Measurements from ENCODE around the gene NSL1.
A peak's percentile ranks its signal among the peaks of the same experiment; 100 is the strongest.
"Not testable (repeated sequence)": the region's sequence is repeated elsewhere in the genome, so short reads cannot be mapped to it uniquely, and the experiment has no call there.

The NSL1 gene

DNA sequence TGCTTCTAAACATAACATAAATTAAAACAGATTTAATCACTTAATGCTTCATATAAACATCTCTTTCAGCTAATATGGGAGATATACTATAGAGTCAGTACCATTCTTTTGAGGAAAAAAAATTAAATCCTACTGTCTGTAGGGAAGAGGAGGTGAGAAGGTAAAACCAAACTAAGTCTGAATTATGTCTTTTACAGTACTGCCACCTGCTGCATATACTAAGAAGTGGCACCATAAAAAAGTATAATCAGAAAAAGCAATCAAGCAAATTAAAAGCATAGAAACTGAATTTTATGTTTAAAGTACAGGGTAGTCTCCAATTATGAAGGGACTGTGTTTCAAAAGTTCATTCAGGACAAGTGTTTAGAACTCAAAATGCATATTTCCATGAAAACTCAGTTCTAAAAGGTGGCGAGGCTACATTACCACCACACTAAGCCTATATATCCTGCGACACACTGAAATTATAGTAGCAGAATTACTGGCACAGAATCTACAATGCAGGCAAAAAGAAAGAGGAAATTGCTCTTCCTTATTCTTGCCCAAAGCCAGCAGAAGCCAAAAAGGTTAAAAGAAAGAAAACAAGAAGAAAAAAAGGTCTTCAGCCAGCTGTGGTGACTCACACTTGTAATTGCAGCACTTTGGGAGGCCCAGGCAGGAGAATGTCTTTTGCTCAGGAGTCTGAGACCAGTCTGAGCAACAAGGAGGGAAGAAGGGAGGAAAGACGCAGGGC, 9.0 kb downstream of the NSL1 start:
- peak; percentile 32 for DNase-seq

DNA sequence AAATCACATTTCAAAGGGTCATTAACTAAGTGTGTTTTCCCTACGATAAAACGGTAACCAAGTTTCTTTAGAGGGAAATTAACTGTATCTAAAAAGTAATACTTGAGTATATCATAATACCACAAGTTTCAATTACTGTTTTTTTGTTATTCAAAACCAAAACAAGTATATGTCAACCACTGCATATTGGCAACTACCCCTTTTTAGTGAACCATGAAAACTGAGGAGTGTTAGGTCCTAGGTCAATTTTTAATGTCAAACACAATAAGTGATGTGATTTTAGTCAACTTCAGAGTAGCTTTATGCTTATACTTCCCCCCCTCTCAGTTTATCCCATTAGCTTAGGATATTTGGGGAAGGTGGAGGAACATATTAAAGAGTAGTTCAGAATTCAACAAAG, 10.4 kb downstream of the NSL1 start:
- no peak for DNase-seq

DNA sequence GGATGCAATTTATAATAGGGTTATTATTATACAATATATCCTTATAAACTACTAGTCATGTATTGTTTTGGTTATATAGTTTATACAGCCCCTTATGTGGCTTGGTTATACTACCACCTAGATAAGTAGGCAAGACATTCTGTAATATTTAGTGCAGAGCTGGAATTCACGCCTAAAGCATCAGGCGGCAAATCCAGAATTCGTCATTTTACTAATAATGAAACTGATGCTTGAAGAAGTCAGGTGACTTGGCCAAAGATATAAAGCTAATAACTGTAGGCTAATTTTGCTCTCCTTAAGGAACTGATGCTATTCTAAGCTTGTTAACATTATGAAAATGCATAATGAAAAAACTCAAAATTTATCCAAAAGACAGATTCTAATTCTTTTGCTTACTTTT, 10.8 kb downstream of the NSL1 start:
- no peak for DNase-seq

DNA sequence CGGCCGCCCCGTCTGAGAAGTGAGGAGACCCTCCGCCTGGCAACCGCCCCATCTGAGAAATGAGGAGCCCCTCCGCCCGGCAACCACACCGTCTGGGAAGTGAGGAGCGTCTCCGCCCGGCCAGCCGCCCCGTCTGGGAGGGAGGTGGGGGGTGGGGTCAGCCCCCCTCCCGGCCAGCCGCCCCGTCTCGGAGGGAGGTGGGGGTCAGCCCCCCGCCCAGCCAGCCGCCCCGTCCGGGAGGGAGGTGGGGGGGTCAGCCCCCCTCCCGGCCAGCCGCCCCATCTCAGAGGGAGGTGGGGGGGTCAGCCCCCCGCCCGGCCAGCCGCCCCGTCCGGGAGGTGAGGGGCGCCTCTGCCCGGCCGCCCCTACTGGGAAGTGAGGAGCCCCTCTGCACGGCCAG, 12.5 kb downstream of the NSL1 start:
- not testable (repeated sequence) for DNase-seq

DNA sequence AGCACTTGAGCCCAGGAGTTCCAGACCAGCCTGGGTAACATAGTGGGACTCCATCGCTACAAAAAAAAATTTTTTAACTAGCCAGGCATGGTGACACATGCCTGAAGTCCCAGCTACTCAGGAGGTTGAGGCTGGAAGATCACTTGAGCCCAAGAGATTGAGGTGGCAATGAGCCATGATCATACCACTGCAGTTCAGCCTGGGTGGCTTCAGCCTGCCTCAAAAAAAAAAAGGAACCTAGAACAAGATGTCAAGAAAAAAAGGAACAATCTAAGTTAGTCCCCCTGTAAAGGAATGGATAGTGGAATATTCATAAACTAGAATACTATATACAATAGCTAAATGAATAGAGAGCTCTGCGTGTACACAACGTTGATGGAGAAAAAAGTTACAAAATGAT, 14.4 kb downstream of the NSL1 start:
- no peak for DNase-seq

DNA sequence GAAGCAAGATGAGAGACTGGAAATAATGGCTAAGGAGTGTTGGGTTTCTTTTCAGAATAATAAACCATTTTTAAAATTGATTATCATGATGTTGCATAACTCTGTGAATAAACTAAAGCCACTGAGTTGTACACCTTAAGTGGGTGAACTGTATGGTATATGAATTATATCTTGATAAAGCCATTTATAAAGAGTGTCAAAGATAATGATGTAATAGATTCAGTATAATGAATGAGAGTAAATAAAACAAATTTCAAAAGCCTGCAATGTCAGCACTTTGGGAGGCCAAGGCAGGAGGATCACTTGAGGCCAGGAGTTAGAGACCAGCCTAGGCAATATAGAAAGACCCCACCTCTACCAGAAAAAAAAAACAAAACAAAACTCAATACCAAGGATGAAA, 16.3 kb downstream of the NSL1 start:
- DNase-seq, result no peak

DNA sequence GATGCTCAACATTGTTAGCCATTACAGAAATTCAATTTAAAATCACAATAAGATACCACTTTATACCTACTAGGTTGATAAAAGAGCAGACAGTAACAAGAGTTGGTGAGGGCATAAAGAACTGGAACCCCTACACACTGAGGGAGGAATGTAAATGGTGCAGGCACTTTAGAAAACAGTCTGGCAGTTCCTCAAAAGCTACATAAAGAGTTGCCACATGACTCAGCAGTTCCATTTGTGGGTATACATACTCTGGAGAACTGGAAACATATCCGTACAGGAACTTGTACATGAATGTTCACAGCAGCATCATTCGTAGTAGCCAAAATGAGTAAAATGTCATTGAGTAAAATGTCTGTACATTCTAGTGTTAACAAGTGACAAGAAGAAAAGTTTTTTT, 17.0 kb downstream of the NSL1 start:
- DNase-seq, result no peak

DNA sequence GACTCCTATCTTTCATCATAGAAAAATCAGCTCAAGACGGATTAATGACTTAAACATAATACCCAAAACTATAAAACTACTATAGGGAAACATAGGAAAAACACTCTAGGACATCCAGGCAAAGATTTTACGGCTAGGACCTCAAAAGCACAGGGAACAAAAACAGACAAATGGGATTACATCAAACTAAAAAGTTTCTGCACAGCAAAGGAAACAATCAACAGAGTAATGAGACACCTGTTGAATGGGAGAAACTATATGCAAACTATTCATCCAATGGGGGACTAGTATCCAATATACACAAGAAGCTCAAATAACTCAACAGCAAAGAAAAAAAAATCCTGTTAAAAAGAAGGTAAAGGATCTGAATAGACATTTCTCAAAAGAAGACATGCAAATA, 18.6 kb downstream of the NSL1 start:
- no peak for DNase-seq

DNA sequence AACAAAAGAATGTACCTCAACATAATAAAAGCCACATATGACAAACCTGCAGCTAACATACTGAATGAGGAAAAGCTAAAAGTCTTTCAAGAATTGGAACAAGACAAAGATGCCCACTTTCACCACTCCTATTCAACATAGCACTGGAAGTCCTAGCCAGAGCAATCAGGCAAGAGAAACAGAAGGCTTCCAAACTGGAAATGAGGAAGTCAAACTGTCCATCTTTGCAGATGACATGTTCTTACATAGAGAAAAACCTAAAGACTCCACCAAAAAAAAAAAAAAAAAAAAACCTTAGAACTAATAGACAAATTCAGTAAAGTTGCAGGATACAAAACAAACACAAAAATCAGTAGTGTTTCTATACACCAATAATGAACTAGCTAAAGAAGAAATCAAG, 20.2 kb downstream of the NSL1 start:
- DNase-seq, result no peak

DNA sequence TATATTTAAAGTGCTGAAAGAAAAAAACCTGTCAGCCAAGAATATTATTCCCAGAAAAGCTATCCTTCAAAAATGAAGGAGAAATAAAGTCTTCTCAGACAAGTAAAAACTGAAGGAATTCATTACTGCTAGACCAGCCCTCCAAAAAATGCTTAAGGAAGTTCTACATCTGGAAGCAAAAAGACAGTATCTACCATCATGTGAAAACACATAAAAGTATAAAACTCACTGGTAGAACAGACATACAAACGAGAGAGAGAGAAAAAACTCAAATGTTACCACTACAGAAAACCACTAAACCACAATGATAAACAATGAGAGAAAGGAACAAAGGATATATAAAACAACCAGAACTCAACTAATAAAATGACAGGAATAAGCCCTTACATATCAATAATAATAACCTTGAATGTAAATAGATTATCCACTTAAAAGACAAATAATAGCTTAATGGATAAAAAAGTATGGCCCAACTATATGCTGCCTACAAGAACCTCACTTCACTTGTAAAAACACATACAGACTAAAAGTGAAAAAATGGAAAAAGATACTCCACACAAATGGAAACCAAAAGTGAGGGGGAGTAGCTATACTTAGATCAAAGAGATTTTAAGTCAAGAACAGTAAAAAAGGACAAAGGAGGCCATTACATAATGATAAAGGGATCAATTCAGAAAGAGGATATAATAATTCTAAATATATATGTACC, 22.0 kb downstream of the NSL1 start:
- no peak for DNase-seq

DNA sequence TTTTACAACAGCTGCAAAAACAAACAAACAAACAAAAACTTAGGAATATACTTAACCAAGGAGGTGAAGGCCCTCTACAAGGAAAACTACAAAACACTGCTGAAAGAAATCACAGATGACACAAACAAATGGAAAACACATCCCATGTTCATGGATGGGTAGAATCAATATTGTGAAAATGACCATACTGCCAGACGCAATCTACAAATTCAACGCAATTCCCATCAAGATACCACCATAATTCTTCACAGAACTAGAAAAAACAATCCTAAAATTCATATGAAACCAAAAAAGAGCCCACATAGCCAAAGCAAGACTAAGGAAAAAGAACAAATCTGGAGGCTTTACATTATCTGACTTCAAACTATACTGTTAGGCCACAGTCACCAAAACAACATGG, 24.8 kb downstream of the NSL1 start:
- not testable (repeated sequence) for DNase-seq

DNA sequence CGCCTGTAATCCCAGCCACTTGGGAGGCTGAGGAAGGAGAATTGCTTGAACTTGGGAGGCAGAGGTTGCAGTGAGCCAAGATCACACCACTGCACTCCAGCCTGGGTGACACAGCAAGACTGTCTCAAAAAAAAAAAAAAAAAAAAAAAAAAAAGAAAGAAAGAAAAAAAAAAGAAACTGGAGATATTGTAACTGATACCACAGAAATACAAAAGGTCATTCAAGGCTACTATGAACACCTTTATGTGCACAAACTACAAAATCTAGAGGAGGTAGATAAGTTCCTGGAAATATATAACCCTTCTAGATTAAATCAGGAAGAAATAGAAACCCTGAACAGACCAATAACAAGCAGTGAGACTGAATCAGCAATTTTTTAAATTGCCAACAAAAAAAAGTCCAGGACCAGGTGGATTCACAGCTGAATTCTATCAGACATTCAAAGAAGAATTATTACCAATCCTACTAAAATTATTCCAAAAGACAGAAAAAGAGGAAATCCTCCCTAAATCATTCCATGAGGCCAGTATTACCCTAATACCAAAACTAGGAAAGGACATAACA, 26.8 kb downstream of the NSL1 start:
- not testable (repeated sequence) for DNase-seq

DNA sequence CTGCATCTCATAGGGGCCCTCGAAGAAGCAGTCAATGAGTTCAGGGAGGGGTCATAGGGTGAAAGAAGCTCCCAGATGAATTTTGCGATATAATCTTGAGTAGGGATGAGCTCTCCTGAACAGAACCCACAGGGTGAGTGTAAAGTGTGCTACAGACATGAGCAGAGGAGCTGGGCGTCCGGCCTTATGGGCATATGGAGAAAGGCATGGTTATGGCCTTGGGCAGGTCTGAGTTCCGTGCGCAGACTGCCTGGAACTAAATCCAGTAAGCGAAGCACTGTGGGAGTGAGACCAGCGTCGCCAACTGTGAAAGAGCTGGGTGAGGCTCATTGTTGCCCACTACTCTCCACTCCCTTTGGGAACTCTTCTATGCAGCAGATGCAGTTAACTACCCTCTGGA, 28.7 kb downstream of the NSL1 start:
- no peak for DNase-seq

DNA sequence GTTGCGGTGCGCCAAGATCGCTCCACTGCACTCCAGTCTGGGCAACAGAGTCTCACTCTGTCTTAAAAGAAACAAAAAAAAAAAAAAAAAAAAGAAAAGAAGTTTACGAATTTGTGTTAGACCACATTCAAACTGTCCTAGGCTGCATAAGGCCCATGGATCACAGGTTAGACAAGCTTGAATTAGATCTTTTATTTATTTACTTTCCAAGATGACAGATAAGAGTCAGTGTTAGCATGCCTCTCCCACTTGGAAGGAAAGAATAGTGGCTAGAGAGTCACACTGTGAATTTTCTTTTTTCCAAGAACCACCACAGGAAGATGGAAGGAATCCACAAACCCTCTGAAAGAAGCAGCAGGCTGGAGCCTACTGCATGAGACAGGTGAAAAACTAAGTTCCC, 29.3 kb downstream of the NSL1 start:
- DNase-seq, result no peak

DNA sequence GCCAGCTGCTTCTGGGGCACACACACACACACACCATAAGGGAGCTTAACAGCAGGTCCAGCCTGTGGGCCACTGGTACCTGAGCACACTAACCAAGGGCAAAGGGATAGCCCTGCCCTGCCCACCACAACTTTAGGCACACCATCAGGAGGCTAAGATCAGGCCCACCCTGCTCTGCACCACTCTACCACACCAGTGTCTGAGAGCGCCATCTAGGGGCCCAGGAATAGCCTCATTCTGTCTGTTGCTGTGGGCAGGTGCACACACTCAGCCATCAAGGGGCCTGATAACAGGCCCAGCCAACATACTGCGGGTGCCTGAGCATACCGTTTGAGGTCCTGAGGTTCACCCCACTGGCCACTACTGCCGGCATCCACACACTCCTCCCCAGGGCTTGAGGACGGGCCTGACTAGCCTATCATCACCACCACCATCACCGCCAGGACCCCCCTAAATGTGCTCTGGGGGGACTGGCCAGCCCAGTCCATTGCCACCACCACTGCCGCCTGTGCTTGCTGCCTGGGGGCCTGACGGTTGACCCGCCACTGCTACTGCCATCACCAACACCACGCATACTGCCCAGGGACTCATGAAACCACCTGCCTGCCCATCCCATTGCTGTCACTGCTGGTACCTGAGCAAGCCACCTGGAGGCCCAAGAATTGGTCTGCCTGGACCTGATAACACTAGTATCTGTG, 31.3 kb downstream of the NSL1 start:
- DNase-seq, result no peak

DNA sequence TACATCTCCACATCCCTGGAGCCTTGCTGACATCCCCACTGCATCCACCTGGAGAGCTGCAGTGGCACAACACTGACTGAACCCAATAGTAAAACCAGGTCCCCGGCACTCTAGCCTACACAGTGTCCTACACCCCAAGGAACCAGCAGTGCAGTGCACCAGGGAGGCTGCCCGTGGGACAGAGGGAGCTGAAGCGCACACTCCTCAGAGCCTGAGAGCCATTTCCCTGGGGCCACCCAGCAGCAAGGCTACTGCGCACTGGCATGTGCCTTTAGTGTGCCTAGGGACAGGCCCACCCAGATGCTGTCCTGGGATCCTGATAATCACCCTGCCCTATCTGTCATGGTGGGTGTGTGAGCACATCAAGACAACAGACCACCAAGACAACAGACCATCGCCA, 31.9 kb downstream of the NSL1 start:
- DNase-seq, result no peak

DNA sequence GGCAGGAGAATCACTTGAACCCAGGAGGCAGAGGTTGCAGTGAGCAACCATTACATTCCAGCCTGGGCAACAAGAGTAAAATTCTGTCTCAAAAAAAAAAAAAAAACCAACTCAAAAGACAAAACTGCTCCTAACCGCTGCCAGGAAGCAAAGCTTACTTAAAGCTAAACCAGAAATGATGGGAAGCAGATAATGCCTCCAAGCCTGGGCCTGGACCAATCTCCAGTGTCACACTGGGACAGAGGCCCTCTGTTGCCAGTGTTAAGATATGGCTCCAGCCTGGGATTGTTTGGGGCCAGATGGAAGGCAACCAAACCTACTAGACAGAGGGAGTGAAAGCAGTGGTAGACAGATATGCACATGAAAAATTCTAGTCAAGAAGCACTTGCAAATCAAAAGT, 36.9 kb downstream of the NSL1 start:
- DNase-seq, result peak; percentile 53

DNA sequence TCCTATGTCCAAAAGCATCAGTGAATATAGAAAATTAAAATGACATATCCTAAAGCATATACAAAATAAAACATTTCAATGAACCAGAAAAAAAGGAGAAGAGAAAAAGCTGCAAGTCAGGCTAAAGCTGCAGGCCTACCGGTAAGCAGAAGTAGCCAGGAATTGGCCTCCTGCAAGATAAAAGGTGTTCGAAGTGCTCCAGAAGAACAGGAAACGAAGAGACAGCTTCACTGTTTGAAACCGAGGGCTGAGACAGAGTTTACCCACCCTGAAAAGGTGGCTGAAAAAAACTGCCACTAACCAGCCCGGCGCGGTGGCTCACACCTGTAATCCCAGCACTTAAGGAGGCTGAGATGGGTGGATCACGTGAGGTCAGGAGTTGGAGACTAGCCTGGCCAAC, 37.4 kb downstream of the NSL1 start:
- DNase-seq, result no peak

DNA sequence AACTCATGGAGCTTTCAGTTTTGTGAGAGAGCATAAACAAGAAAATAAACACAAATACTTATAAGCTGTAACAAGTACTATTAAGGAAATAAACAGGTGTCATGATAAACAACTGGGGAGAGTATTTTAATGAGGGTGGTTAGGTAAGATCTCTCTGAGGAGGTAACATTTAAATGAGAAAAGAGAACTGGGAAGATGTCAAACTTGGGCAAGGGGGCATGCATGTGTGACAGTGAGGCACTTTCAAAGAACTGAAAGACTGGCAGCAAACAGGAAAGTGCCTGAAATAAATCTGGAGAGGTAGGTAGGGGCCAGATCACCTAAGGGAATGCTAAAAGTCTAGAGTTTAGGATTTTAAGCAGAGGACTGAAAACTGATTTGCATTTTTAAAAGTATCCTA, 37.8 kb downstream of the NSL1 start:
- no peak for DNase-seq

DNA sequence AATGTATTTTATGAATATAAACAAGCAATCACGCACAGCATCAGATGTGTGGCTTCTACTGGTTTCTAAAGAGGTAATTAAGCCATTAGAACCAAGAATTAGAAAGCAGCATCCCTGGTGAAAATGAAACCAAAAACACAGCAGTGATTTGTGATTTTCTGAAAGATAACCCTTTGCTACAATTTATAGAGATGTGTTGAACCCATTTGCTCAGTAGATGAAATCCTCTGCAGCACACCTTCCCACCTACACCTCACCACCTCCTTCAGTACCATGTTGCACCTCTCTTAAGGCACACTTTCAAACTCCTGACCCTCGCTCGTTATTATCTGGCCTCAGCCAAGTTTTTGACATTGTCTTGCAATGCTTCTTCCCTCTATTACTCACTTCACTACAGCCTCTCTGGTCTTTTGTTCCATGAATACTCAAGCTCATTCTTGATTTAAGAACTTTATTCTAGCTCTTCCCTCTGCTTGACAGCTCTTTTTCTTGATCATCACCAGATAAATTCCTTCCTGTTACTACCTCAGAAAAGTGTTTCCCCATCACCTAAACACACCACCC, 38.6 kb downstream of the NSL1 start:
- DNase-seq, result no peak

DNA sequence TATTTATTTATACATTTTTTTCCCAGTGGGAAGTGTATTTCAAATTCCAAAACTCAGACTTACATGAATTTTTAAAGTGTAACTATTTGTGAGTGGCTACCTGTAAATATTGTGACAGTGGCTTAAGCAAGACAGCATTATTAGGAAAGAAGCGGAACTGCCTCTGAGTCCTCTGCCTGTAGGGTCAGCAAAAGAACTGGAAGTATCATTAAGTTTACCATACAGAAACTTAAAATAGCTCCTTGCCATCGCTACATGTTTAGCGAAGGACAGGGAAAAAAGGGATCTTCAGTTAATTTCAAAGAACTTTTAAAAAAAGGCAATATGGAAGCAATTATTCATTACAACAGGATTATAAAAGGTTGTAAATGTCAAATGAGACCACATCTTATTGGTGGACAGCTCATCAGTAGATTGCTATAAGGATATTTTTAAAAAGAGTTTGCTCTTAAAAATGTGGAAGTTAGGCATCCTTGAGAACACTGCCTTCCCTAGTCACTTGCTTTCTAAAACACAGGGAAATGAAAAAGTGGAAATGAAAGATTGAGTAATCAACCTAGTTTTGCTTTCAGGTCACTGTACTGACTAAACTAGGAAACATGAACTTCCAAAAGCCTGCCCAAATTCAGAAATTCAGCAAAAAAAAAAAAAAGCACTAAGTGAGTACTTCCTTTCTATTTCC, 39.2 kb downstream of the NSL1 start:
- DNase-seq, result peak; percentile 19

DNA sequence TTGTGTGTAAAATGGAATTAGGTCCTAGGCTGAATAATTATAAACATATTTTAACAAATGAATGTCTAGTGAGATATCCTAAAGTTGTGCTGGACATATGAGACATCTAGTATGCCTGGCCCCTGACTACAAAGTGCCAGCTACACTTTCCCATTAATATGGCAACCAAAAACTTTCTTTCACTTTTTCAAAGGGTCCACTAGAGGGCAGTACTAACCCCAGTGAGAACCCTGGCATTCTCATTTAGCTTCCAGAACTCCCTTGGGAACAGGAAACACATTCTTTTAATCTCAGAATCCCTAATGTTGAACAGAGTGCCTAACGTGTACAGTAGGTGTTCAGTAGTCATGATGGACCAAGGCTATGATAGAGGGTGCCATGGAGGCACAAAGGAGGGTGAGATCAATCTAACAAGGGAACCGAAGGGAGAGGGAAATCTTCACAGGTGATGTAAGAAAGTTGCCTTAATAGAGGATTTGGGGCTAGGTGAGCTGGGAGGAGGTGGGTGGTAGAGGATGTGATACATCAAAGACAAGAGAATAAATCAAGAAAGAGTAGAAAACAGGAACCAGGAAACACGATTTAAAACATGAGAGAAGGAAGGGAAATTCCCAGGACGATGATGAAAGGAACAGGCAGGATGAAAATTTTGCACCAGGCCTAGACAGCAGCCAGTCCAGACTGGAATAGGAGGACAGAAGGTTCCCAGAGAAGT, 41.6 kb downstream of the NSL1 start:
- DNase-seq, result peak; percentile 60
